Tibial nerve (tissue), 3 donors: Measurements from ENCODE around the gene UBALD1.

ENCODE experiments used
- POLR2A ChIP-seq, 2 donors: fragments of 450-650 bp; IDR thresholded peaks; one replicate each; pipeline ENCODE4 v1.6.1; 2017; ENCODE audit warnings: antibody characterized with exemption in 2 of 2, mild to moderate bottlenecking in 2 of 2, moderate library complexity in 2 of 2
- TF ChIP-seq, protein P1 (sequence below), 5 experiments: fragments of 200-600 bp in 3 of 5; fragments of 450-650 bp in 2 of 5; sonication (generic) in 3 of 5; IDR thresholded peaks; one replicate each; pipeline ENCODE4 v1.5.1; 2016 to 2019; ENCODE audit warnings: antibody characterized with exemption in 5 of 5, mild to moderate bottlenecking in 3 of 5, moderate library complexity in 2 of 5

DNA sequence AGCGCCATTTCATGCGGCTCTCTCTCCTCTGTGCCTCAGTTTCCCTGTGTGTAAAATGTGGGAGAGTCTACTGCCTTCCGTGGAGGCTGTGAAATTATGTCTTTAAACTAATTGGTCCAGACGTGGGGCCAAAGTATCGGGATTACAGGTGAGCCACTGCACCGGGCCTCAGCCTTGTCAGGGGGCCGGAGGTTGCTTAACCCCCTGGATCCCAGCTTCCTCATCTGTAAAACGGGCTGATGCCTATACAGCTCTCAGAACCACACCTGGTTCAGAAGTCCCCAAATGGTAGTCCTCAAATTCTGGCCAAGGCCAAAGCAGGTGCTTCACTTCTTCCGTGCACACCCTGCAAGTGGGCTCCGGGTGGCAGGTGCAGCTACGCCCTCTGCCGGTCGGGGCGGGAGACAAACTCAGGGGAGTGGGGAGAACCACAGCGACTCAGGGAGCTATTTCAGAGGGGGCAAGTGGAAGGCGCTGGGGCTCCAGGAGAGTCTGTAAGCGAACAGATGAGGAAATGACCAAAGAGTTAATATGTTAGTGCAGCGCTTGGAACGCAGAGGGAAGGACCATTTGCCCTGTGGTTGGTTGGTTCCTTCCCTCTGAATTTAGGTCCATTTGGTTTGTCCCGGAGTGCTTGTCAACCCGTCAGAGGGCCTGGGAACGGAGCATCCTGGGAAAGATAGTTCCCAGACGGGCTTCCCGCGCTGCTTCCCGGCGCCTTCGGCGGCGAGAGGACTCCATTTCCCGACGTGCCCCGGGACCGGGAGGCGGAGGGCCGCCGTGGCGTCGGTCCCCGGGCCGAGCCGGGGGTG is 9.5 kb upstream of the UBALD1 start, which contains the start of gene MGRN1:
- TF ChIP-seq, protein P1, sequence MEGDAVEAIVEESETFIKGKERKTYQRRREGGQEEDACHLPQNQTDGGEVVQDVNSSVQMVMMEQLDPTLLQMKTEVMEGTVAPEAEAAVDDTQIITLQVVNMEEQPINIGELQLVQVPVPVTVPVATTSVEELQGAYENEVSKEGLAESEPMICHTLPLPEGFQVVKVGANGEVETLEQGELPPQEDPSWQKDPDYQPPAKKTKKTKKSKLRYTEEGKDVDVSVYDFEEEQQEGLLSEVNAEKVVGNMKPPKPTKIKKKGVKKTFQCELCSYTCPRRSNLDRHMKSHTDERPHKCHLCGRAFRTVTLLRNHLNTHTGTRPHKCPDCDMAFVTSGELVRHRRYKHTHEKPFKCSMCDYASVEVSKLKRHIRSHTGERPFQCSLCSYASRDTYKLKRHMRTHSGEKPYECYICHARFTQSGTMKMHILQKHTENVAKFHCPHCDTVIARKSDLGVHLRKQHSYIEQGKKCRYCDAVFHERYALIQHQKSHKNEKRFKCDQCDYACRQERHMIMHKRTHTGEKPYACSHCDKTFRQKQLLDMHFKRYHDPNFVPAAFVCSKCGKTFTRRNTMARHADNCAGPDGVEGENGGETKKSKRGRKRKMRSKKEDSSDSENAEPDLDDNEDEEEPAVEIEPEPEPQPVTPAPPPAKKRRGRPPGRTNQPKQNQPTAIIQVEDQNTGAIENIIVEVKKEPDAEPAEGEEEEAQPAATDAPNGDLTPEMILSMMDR (IDR thresholded peaks at IDR 0.05) = peak; percentile 88 to 95 (median 91)
- no peak for TF ChIP-seq POLR2A (IDR thresholded peaks at IDR 0.05)
